Pons (tissue), 1 donor: ENCODE measurements around the gene PGM2L1.
"Not testable (repeated sequence)": the region's sequence is repeated elsewhere in the genome, so short reads cannot be mapped to it uniquely, and the experiment has no call there.

ENCODE experiments used
- DNase-seq: peaks from one replicate; pipeline ENCODE4 v3.0.0-alpha.2; 2016; ENCODE audit warnings: low spot score

PGM2L1 gene

GRCh38 chr11:74333193-74333592 lies 65.0 kb downstream of the PGM2L1 start:
- no peak for DNase-seq

GRCh38 chr11:74332291-74332690 lies 65.9 kb downstream of the PGM2L1 start:
- DNase-seq: no peak

- not testable (repeated sequence) for DNase-seq
Measured at GRCh38 chr11:74331000-74331399, 67.2 kb downstream of the PGM2L1 start.

- no peak for DNase-seq
Measured at GRCh38 chr11:74330075-74330858, 68.0 kb downstream of the PGM2L1 start.

- no peak for DNase-seq
Measured at GRCh38 chr11:74327076-74327475, 71.2 kb downstream of the PGM2L1 start.

GRCh38 chr11:74326665-74327064 lies 71.6 kb downstream of the PGM2L1 start:
- DNase-seq: no peak

GRCh38 chr11:74325649-74326645 lies 72.3 kb downstream of the PGM2L1 start:
- DNase-seq: peak; percentile 73

- DNase-seq: no peak
Measured at GRCh38 chr11:74322667-74323066, 75.6 kb downstream of the PGM2L1 start.

- DNase-seq: peak; percentile 51
Measured at GRCh38 chr11:74321487-74322188, 76.6 kb downstream of the PGM2L1 start.

GRCh38 chr11:74320538-74320937 lies 77.7 kb downstream of the PGM2L1 start:
- no peak for DNase-seq

- no peak for DNase-seq
Measured at GRCh38 chr11:74319139-74319816, 79.0 kb downstream of the PGM2L1 start.

- DNase-seq: no peak
Measured at GRCh38 chr11:74318241-74318932, 79.8 kb downstream of the PGM2L1 start.

GRCh38 chr11:74316772-74317505 lies 81.3 kb downstream of the PGM2L1 start:
- DNase-seq: no peak

GRCh38 chr11:74312326-74312725 lies 85.9 kb downstream of the PGM2L1 start:
- DNase-seq: no peak

- DNase-seq: no peak
Measured at GRCh38 chr11:74311352-74311926, 86.8 kb downstream of the PGM2L1 start, which contains the start of gene P4HA3. Gene P4HA3, minus strand, starts transcription at chr11:74311640. Its CDS starts 29 bp downstream, at chr11:74311611.

GRCh38 chr11:74310857-74311256 lies 87.4 kb downstream of the PGM2L1 start:
- DNase-seq: no peak

GRCh38 chr11:74307434-74307833 lies 90.8 kb downstream of the PGM2L1 start:
- no peak for DNase-seq

- DNase-seq: no peak
Measured at GRCh38 chr11:74306435-74307175, 91.6 kb downstream of the PGM2L1 start.

GRCh38 chr11:74299015-74299414 lies 99.2 kb downstream of the PGM2L1 start:
- no peak for DNase-seq
